Tibial nerve (tissue), 3 donors: ENCODE data around the gene OR51G1.

ENCODE experiments used
- POLR2A ChIP-seq, 2 donors: fragments of 450-650 bp; IDR thresholded peaks; one replicate each; pipeline ENCODE4 v1.6.1; 2017; ENCODE audit warnings: antibody characterized with exemption in 2 of 2, mild to moderate bottlenecking in 2 of 2, moderate library complexity in 2 of 2
- TF ChIP-seq, protein P1 (sequence below), 5 experiments: fragments of 200-600 bp in 3 of 5; fragments of 450-650 bp in 2 of 5; sonication (generic) in 3 of 5; IDR thresholded peaks; one replicate each; pipeline ENCODE4 v1.5.1; 2016 to 2019; ENCODE audit warnings: antibody characterized with exemption in 5 of 5, mild to moderate bottlenecking in 3 of 5, moderate library complexity in 2 of 5

DNA sequence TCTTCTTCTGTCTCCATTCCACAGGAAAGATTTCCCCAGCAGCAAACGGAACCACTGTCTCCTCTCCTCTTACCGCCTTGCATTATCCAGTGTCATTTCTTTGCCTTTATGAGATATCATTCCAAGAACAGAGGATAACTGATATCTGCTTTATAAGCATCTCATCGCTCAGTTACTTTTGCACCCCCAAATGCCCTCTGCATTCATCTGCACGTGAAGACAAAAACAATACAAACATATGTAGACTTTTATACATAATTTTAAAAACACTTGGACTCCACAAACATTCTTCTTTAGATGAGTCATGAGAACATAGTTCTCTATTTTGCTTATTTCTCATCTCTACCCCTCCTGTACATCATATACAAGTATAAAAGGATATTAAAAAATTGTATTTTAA is 43.0 kb downstream of the OR51G1 start:
- TF ChIP-seq POLR2A (IDR thresholded peaks at IDR 0.05), result no peak
- TF ChIP-seq, protein P1, sequence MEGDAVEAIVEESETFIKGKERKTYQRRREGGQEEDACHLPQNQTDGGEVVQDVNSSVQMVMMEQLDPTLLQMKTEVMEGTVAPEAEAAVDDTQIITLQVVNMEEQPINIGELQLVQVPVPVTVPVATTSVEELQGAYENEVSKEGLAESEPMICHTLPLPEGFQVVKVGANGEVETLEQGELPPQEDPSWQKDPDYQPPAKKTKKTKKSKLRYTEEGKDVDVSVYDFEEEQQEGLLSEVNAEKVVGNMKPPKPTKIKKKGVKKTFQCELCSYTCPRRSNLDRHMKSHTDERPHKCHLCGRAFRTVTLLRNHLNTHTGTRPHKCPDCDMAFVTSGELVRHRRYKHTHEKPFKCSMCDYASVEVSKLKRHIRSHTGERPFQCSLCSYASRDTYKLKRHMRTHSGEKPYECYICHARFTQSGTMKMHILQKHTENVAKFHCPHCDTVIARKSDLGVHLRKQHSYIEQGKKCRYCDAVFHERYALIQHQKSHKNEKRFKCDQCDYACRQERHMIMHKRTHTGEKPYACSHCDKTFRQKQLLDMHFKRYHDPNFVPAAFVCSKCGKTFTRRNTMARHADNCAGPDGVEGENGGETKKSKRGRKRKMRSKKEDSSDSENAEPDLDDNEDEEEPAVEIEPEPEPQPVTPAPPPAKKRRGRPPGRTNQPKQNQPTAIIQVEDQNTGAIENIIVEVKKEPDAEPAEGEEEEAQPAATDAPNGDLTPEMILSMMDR (IDR thresholded peaks at IDR 0.05), result no peak
